Caco-2 (cell line): Measurements from ENCODE around the gene C1QTNF12. TPM values are rescaled to one million over a fixed set of nuclear protein-coding genes. Genes with fewer than 3 reads are reported as not detected.
A peak's percentile ranks its signal among the peaks of the same experiment; 100 is the strongest.

ENCODE experiments used
- BruUV-seq: library from RNA; stranded (reverse); fragments of 400-500 nt; replicated peaks from 2 replicates; lab custom pipeline; 2021; lab: Mats Ljungman, UMichigan
- CTCF ChIA-PET: fragments of 300-600 bp; sonication (Branson Sonifier 250); formaldehyde crosslinking; loops from one replicate; lab custom pipeline; 2022; ENCODE audit warnings: antibody characterized with exemption; lab: Charles Lee
- POLR2A ChIA-PET: fragments of 300-600 bp; sonication (Branson Sonifier 250); formaldehyde crosslinking; loops from one replicate; lab custom pipeline; 2022; ENCODE audit warnings: antibody characterized with exemption; lab: Charles Lee
- DNase-seq, 2 experiments: peaks; one replicate each; pipeline versions ENCODE4 v3.0.0 to v3.0.0-alpha.2; 2020 to 2022
- H3K27me3 ChIP-seq: replicated peaks from 2 replicates; pipeline ENCODE4 v1.6.0; 2011; ENCODE audit warnings: low read length; ENCODE audit not compliant: control insufficient read depth, insufficient read depth
- H3K36me3 ChIP-seq: 2 replicates; pipeline ENCODE4 v1.5.1; 2011; ENCODE audit warnings: low read length; ENCODE audit not compliant: control insufficient read depth, insufficient read depth
- H3K4me1 ChIP-seq: fragments of 250-450 bp; sonication (Bioruptor Pico); 2 replicates; pipeline ENCODE4 v1.5.1; 2020; ENCODE audit warnings: mild to moderate bottlenecking
- H3K4me3 ChIP-seq: 2 replicates; pipeline ENCODE4 v1.5.1; 2011; ENCODE audit warnings: low read depth, mild to moderate bottlenecking, control low read depth, low read length
- H3K9me3 ChIP-seq: fragments of 250-450 bp; sonication (Bioruptor Pico); 2 replicates; pipeline ENCODE4 v1.5.1; 2020; ENCODE audit warnings: mild to moderate bottlenecking, moderate library complexity
- H3K27ac Mint-ChIP-seq: one replicate; pipeline ENCODE4 v1.8.0; 2022; ENCODE audit warnings: mixed read lengths; ENCODE audit not compliant: unreplicated experiment
- H3K27me3 Mint-ChIP-seq: one replicate; pipeline ENCODE4 v1.8.0; 2022; ENCODE audit warnings: mixed read lengths; ENCODE audit not compliant: insufficient read depth, unreplicated experiment
- H3K36me3 Mint-ChIP-seq: one replicate; pipeline ENCODE4 v1.8.0; 2022; ENCODE audit warnings: mild to moderate bottlenecking, mixed read lengths; ENCODE audit not compliant: insufficient read depth, unreplicated experiment
- H3K4me1 Mint-ChIP-seq: one replicate; pipeline ENCODE4 v1.8.0; 2022; ENCODE audit warnings: low read depth, mixed read lengths; ENCODE audit not compliant: unreplicated experiment
- H3K4me3 Mint-ChIP-seq: one replicate; pipeline ENCODE4 v1.8.0; 2022; ENCODE audit warnings: mild to moderate bottlenecking, moderate library complexity, mixed read lengths; ENCODE audit not compliant: unreplicated experiment
- H3K9me3 Mint-ChIP-seq: one replicate; pipeline ENCODE4 v1.8.0; 2022; ENCODE audit warnings: mixed read lengths; ENCODE audit not compliant: unreplicated experiment
- intact Hi-C: fragments of 100-400 bp; cut with micrococcal nuclease; formaldehyde crosslinking; loops from one replicate; pipeline ENCODE4 v1.10.0; 2022; ENCODE audit not compliant: unreplicated experiment
- total RNA-seq: library from RNA; stranded (reverse); gene quantifications from 2 replicates; pipeline ENCODE4 v1.2.3, GENCODE V29; 2022
- TF ChIP-seq, protein P1 (sequence below), 2 experiments: fragments of 200-600 bp in 1 of 2; IDR thresholded peaks; 1 replicate in 1 of 2; 2 replicates in 1 of 2; pipeline versions ENCODE4 v1.5.1 to v1.8.0; 2011 to 2022; ENCODE audit warnings: antibody characterized with exemption in 1 of 2, control low read depth in 1 of 2, inconsistent platforms in 1 of 2, low read depth in 1 of 2, low read length in 1 of 2, mild to moderate bottlenecking in 1 of 2, moderate library complexity in 1 of 2; ENCODE audit not compliant: insufficient read depth in 1 of 2, severe bottlenecking in 1 of 2, unreplicated experiment in 1 of 2

C1QTNF12 gene
- total RNA-seq, 1 experiment from 2014 or later = 3.7 TPM

DNA sequence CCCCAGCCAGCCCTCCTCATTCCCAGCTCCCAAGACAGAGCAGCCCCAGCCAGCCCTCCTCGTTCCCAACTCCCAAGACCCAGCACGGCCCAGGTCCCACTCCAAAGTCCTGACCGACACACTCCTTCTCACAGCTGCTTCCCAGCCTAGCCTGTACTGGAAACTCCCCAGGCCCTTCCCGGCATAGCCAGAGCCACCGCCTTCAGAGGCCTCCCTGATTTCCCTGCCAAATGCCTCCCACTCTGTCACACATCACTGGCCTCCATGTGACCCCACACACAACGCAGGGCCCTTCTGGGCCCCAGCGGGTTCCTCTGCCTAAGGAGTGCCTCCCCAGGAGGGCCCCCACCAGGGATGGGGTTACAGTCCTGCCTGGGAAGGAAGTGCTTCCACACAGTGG is 24.3 kb upstream of the C1QTNF12 start:
- Mint-ChIP-seq H3K4me1 (no peaks in the 10 kb centered on the region), H3K27ac (peak overlapping the region; percentile 25), H3K27me3 (no peaks in the 10 kb centered on the region), H3K36me3 (peaks cover 47% of the 10 kb centered on the region), H3K9me3 (no peaks in the 10 kb centered on the region), H3K4me3 (no peak overlapping the region)
- BruUV-seq = no TSS peak
- H3K36me3 ChIP-seq = no peaks in the 10 kb centered on the region
- H3K4me3 ChIP-seq = no peak overlapping the region
- no peaks in the 10 kb centered on the region for H3K9me3 ChIP-seq
- CTCF ChIA-PET = no interaction called here
- no peaks in the 10 kb centered on the region for H3K27me3 ChIP-seq
- DNase-seq = no peak
- TF ChIP-seq, protein P1, sequence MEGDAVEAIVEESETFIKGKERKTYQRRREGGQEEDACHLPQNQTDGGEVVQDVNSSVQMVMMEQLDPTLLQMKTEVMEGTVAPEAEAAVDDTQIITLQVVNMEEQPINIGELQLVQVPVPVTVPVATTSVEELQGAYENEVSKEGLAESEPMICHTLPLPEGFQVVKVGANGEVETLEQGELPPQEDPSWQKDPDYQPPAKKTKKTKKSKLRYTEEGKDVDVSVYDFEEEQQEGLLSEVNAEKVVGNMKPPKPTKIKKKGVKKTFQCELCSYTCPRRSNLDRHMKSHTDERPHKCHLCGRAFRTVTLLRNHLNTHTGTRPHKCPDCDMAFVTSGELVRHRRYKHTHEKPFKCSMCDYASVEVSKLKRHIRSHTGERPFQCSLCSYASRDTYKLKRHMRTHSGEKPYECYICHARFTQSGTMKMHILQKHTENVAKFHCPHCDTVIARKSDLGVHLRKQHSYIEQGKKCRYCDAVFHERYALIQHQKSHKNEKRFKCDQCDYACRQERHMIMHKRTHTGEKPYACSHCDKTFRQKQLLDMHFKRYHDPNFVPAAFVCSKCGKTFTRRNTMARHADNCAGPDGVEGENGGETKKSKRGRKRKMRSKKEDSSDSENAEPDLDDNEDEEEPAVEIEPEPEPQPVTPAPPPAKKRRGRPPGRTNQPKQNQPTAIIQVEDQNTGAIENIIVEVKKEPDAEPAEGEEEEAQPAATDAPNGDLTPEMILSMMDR (IDR thresholded peaks at IDR 0.05; ENCODE audit: insufficient read depth in 1 of 2, low read depth in 1 of 2, low read length in 1 of 2, severe bottlenecking in 1 of 2, unreplicated experiment in 1 of 2) = no peak
- POLR2A ChIA-PET = no interaction called here
- 0 out of 2 replicates have a peak, but pooled peaks cover 6% of the 10 kb centered on the region for H3K4me1 ChIP-seq
- intact Hi-C loops = no loop called here

- no peak overlapping the region for H3K27ac Mint-ChIP-seq
- H3K9me3 ChIP-seq = no peaks in the 10 kb centered on the region
Observed at GRCh38 chr1:1268284-1268682, 21.8 kb upstream of the C1QTNF12 start.

GRCh38 chr1:1267488-1268283 is 21.2 kb upstream of the C1QTNF12 start:
- Histone ChIP-seq H3K9me3 (no peaks in the 10 kb centered on the region), H3K27me3 (no peaks in the 10 kb centered on the region), H3K4me1 (no peaks in the 10 kb centered on the region), H3K36me3 (no peaks in the 10 kb centered on the region; the same call in none of the 2 replicates), H3K4me3 (no peak overlapping the region)
- POLR2A ChIA-PET = no interaction called here
- peaks cover 65% of the 10 kb centered on the region for H3K36me3 Mint-ChIP-seq
- intact Hi-C loops = no loop called here
- BruUV-seq = no TSS peak
- CTCF ChIA-PET = no interaction called here
- DNase-seq = no peak
- H3K9me3 Mint-ChIP-seq = no peaks in the 10 kb centered on the region
- H3K27ac Mint-ChIP-seq = no peak overlapping the region
- no peaks in the 10 kb centered on the region for H3K4me1 Mint-ChIP-seq
- TF ChIP-seq, protein P1 (IDR thresholded peaks at IDR 0.05; ENCODE audit: insufficient read depth in 1 of 2, low read depth in 1 of 2, low read length in 1 of 2, severe bottlenecking in 1 of 2, unreplicated experiment in 1 of 2) = no peak
- no peak overlapping the region for H3K4me3 Mint-ChIP-seq
- H3K27me3 Mint-ChIP-seq = no peaks in the 10 kb centered on the region

More at GRCh38 chr1:1268284-1268682, 21.8 kb upstream of the C1QTNF12 start:
- ChIA-PET CTCF (no interaction called here), POLR2A (no interaction called here)
- Mint-ChIP-seq H3K27me3 (no peaks in the 10 kb centered on the region), H3K4me1 (no peaks in the 10 kb centered on the region), H3K4me3 (no peak overlapping the region), H3K36me3 (peaks cover 64% of the 10 kb centered on the region), H3K9me3 (no peaks in the 10 kb centered on the region)
- no peaks in the 10 kb centered on the region for H3K4me1 ChIP-seq
- BruUV-seq = no TSS peak
- no peaks in the 10 kb centered on the region for H3K27me3 ChIP-seq
- TF ChIP-seq, protein P1 (IDR thresholded peaks at IDR 0.05; ENCODE audit: insufficient read depth in 1 of 2, low read depth in 1 of 2, low read length in 1 of 2, severe bottlenecking in 1 of 2, unreplicated experiment in 1 of 2) = no peak
- no peak overlapping the region for H3K4me3 ChIP-seq
- intact Hi-C loops = no loop called here
- no peaks in the 10 kb centered on the region; the same call in none of the 2 replicates for H3K36me3 ChIP-seq
- no peak for DNase-seq
